NCI-H69 (cell line): Measurements from ENCODE around the gene SLC6A20.

Experiments
- DNase-seq: peaks from one replicate; lab custom pipeline; 2025; lab: John Stamatoyannopoulos, UW

Gene SLC6A20, protein sequence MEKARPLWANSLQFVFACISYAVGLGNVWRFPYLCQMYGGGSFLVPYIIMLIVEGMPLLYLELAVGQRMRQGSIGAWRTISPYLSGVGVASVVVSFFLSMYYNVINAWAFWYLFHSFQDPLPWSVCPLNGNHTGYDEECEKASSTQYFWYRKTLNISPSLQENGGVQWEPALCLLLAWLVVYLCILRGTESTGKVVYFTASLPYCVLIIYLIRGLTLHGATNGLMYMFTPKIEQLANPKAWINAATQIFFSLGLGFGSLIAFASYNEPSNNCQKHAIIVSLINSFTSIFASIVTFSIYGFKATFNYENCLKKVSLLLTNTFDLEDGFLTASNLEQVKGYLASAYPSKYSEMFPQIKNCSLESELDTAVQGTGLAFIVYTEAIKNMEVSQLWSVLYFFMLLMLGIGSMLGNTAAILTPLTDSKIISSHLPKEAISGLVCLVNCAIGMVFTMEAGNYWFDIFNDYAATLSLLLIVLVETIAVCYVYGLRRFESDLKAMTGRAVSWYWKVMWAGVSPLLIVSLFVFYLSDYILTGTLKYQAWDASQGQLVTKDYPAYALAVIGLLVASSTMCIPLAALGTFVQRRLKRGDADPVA

DNA sequence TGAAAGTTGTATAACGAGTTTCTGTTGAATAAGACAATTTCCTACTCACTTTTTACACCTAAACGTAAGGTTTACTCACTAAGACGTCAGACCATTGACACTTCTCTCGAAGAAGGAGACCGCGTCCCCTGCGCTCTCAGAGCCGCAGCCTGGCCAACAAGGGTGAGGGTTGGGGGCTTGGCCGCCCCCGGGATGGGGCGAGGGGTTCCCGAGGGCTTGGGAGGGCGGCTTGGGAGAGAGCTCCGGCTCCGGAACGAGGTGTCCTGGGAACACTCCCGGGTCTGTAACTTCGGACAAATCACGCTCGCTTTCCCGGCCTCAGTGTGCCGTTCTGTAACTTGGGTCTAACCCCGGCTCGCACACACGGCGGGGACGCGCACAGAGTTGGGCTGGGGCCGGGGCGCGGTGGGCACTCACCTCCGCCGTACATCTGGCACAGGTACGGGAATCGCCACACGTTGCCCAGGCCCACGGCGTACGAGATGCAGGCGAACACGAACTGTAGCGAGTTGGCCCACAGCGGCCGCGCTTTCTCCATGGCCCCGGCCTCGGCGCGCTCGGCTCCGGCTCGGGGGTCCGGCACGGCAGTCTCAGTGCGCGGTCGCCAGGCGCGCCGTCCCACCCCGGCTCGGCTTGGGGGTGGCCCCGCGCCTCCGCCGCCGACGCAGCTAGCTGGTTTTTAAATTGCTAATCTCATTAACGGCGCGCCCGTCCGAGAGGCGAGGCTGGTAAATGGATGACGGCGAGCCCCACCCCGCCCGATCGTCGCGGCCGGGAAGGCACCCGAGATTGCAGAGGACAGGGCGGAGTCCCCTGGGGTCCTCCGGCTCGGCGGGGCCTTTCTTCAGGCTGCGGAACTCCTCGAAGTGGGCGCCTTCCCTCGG is at the start of gene SLC6A20:
SLC6A20 (minus strand) TSS at position 655 of the 884 bp plus-strand sequence; CDS start at position 538, 117 bp downstream.
- DNase-seq = peak; percentile 37

DNA sequence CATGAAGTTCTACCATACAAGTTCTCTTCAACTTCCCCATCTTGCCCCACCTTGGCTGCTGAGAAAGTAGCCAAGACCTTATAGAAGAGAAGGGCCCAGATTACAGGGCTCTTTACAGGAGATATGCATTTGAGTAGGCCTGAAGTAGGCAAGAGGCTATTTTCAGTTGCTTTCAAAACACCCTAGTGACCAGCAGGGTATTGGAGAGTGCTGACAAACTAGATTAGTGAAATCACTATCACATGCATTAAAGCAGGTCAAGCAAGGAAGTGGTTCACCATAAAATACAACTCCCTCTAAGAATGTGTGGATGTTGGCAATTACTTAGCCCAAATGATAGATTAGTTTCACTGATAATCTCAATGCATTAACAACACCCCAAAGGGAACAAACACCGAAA is 48.3 kb upstream of the SLC6A20 start:
- DNase-seq = no peak

DNA sequence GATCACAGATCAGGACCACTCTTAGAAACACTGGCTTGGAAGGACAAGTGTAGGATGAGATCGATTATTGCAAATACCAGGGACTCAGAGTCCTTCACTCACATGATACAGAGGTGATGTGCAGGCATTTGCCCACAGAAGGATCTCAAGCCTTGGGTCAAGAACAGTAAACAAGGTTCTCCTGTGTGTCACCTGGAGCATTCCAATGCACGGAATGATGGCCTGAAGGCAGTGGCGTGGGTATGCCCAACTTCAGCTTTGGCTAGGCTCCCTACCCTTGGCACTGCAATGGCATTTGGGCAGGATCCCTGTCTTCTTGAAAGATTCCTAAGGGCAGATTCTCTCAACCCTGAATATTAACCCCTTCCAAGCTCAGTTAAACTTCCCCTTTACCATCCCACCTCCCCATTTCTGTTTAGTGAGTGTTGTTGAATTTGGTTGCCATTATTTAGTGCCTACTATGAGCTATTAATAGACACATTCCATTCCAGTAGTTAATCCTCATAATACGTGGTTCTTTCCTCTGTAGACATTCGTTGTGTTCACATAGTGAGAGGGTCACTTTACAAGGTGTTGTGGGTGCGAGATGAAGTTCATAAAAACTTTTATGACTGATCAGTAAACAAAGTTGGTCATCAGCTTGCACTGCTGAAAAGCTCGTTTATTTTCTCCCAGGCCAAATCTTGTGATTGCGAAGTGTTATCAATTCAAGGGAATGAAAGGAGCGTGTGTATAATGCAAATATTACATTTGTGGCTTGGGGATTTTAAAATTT is 46.7 kb upstream of the SLC6A20 start:
- DNase-seq = no peak

DNA sequence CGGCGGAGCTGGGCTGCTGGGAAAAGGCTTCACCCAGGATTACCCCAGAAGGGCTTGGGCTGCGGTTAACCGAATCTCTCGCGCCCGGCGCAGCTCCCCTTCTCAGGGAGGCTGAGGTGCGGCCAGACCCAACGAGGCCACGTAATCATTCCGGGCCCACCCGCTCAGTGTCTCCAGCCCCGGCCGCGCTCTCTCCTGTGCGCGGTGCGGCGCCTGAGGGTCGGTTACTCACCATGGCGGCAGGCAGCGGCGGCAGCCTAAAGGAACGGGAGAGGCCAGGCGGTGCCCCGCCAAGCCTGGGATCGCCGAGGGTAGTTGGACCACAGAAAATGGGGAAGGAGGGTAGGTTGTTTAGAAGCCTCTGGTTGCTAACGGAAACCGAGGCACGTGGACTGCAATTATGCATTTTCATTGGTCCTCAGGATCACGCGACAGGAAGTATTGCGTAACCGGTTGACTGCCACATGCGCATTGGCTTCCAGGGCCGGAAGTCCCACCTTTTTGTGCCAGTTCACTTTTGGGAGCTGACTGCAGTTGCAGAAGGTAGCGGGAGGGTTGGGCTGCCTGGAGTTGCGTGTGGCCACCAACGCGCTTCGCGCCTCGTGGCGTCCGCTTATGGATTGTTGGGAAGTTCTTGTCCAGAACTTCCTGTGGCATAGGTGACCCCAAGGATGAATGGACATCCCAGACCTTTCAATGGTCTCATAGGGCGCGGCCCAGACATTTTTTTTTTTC is 45.6 kb upstream of the SLC6A20 start, which contains the start of gene LZTFL1:
LZTFL1 (minus strand) TSS at position 363 of the 735 bp plus-strand sequence; CDS start at position 235, 128 bp downstream.
- peak; percentile 94 for DNase-seq

DNA sequence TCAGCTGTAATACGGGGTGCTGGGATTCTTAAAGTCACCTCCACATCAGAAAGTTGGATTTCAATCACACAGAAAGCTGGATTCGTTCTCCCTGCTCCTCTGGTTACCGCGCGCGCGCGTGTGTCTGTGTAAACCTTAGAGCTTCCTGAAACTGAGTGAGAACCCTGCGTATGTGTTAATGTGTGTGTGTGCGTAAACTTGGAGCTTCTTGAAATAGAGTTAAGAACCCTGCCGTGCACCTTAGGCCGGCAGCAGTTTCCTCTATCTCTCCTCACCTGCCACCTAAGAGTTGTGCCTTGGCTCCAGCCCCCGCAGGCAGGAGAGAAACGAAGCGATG is 45.1 kb upstream of the SLC6A20 start:
- peak; percentile 4 for DNase-seq

DNA sequence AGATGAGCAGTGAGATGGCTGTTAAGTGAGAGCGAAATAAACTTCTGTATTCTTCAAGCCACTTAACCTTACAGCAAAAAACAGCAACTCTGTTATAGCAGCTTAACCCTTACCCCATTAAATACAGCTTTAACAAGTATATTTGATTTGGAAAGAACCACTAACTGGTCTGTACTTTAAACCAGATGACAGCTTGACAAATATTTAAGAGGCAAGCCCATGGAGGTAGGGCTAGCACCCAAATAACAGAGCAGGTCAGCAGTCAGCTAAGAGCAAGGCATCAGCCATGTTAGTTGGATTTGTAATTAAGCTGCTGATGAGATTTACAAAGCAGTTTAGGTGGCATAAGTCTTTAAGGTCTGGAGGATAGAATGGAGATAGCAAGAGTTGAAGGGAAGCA is 42.1 kb upstream of the SLC6A20 start:
- DNase-seq = no peak

DNA sequence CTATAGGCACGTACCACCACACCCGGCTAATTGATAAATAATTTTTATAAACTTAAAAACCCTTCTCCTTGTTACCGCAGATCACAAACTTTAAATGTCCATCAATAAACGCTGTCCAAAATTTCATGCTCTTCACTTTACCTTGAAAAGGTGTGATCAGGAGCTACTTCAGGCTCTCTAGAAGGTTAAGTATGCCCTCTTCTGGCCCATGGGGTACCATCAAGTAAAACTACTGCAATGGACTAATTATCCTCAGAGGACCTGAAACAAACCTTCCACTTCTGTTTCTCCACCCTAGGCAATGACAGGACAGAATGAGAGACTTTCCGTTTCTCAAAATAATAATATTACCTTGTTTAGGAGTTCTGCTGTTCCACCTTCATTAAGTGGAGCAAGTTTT is 36.4 kb upstream of the SLC6A20 start:
- DNase-seq = peak; percentile 47

DNA sequence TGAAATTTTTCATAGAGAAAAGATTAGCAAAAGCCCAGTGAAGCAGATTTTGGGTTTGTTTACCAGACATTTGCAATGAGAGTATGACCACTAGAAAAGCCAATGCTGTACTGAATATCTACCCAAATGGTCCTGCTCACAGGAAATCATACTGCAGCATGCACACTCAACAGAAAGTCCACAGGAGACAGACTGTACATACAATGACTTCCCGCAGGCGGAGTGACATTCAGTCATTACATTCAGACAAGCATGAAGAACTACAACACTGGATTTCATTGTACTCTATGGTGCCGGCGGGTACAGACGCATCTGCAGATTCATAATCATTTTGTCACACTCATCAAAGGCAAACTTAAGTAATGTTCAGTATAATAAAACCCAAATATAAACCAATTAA is 33.8 kb upstream of the SLC6A20 start:
- no peak for DNase-seq

DNA sequence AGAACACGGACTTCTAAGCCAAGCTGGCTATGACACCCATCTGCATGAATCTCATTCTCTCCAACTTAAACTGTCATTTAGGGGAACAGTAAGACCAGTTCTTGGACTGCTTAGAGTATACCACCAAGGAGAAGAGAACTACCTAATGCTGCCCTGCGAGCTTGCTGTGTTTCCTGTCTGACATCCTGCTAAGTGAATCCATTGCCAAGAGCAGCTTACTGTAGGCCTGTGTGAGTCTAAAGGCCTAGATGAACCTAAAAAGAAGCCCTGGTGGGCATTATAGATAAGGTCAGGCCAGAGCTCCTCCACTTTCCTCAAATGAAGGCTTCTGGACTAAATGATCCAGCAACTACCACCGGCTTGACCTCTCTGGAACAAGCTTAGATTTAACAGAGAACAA is 30.6 kb upstream of the SLC6A20 start:
- DNase-seq = no peak

DNA sequence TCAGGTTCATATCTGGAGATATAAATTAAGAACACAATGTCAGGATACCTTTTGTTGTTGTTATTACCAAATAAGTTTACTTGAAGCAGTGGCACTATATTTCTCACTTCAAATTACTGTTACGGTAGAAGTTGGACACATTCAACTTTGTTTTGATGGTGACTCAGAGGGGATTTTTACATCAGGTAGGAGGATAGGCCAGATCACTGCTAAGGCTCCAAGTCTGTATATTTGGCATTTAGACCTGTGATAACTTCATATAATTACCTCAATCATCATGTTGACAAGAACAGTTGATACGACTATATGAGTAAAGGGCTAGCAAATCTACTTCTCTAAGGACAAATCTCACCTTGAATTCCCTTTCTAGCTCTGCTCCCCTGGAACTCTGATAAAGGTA is 30.0 kb upstream of the SLC6A20 start:
- DNase-seq = no peak

DNA sequence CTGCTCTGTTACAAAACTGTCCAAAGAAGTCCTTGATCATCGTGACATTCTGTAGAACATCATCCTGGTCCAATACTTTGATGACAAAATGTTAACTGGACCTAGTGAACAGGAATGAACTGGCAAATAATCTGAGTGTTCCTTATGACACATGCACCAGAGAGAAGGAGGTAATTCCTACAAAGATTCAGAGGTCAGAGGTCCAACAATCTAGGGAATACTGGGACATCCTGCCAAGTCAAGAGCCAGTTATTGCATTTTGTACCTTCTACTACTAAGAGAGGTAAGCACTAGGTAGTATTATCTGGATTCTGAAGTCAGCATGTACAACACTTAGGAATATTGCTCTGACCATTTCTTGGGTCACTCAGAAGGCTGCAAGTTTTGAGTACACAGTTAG is 24.8 kb upstream of the SLC6A20 start:
- no peak for DNase-seq

DNA sequence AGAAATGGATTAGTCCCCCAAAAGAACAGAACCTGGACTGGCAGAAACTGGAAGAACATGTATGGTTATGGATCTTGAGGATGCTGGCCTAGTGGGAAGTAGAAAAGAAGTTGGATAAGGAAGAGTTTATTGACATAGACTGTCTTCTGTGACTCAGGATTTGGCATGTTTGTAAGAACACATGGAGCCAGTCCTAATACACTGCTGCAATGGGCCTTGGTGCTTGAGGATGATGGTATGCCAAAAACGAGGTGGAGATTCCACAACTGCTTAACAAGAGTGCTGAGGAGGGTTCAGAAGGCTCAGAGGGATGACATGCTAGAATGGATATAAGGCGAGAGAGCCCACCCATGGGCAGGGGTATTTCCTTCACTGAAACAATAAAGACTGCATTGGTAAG is 23.2 kb upstream of the SLC6A20 start:
- DNase-seq = no peak

DNA sequence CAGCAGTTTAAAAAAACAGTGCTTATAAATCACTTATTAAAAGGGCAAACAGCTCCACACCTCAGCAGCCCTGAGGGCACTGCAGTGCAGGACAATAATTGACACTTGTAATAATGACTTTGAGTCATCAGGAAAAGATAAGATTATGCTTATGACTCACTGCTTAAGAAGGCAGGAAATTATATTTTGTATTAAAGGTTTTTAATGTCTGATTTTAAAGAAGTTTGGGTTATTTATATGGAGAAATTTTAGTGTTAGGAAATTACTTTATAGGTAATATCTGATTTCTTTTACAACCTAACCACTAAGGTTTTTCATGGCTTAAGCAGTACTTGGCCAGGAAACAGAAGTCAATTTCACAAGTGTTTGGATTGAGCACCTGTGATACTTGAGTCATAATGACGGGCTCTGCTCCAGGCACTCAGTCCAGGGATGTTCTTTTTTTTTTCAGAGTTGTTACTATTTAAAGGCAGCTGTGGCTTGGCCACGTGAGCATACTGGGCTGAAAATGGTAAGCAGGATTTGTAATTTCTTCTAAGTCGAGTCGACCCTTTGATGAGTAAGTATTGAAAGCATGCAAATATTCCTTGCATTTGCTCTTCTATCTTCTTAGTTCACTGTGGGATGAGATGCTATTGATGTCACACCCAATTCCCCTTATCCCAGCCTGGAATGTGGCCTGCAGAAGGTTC is 21.6 kb upstream of the SLC6A20 start:
- DNase-seq = peak; percentile 48

DNA sequence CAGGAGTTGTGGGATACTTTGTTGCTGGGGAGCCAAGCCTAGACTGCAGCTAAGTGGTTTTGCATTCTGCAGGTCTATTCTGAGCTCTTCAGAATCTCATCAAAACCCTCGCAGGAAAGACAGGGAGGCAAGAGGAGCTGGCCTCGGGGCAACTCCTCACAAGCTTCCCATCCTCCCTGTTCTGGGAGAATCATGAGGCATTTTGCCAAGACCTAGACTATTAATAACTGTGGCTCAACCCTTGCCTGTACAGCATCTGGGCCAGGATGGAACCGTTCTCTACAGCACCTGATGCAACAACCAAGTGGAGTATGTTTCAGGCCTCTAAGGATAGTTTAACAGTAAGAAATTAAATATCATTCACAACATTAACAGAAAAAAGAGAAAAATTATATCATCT is 20.2 kb upstream of the SLC6A20 start:
- DNase-seq = peak; percentile 18

DNA sequence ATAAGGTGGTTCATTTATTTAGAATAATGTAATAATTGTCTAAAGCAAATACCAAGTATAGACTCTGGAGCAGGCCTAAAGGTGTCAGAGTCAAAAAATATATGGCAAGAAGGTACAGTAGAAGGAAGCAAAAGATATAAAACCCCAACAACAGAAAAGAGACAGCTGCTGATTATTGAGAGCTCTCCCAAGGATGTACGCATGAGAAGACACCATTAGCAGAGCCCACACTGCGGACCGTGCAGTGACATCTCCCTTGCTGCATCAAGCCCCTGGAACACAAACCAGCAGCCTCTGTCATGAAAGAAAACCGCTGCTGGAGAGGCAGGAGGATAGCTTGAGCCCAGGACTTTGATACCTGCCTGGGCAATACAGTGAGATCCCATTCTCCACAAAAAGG is 18.0 kb upstream of the SLC6A20 start:
- DNase-seq = no peak

DNA sequence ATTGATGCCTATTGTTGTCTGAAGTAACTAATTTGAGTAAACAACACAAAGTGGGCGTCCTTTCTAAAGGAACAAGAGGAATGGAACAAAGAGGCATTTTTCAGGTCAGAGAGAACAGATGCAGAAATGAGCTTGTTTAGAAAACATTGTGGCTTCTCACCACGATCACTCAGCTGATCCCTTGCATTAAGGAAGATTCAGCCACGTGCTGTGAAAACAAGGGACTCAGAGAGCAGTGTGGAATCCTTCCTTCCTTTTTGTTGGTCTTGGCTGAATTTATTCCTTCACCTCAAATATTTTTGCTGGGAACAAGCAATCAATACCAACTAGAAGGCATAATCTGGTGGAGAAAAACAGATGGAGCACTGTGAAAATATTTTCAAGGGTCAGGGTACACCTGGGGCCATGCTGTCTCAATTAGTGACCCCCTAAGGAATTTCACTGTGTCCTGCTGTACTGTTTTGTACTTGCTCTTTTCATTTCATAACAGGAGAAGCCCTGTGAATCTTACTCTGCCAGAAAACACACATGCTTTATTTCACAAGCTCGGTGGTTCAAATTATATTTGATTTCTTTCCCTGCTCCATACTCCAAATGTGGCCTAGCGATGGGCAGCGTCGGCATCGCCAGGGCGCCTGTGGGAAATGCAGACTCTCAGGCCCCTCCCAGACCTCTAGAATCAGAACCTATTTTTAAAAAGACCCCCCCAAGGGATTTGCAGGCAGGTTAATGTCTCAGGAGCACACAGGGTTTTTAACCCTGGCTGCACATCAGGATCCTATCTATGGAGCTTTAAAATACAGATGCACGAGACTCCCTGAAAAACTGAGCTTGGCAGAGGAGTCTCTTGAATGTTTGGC is 11.6 kb upstream of the SLC6A20 start:
- peak; percentile 68 for DNase-seq

DNA sequence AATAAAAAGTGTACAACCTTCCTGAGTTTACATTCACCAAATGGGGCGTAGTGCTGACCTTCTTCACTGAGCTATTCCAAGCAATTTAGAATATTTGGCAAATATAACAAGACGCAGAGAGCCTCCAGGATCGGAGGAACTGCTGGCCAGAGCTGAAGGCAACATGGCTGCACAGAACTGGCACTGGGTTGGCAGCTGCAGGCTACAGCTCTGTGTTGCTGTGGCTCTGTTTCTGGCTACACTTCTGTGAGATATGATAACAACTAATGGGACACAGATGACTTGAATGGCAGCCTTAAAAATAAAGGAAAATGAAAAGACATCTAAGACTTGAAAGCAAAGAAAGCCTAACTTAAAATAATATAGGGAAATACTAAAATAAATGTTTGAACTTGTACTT is 10.8 kb upstream of the SLC6A20 start:
- DNase-seq = peak; percentile 24

DNA sequence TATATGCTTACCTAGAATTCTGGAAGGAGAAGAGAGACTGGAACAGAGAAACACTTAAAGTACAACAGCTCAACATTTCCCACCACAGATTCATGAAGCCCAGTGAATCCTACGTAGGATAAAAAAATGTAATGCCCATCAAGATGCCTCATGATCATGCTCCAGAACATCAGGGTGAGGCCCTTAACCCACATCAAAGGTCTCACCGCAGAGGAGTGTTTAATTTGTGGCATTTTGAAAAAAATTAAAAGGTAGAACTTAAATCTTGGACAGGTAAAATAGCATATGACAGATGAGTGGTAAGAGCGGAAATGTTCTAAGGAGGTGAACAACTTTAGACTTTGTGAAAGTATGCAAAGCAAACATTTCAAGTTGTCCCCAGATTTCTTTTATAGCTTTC is 9.7 kb upstream of the SLC6A20 start:
- no peak for DNase-seq

DNA sequence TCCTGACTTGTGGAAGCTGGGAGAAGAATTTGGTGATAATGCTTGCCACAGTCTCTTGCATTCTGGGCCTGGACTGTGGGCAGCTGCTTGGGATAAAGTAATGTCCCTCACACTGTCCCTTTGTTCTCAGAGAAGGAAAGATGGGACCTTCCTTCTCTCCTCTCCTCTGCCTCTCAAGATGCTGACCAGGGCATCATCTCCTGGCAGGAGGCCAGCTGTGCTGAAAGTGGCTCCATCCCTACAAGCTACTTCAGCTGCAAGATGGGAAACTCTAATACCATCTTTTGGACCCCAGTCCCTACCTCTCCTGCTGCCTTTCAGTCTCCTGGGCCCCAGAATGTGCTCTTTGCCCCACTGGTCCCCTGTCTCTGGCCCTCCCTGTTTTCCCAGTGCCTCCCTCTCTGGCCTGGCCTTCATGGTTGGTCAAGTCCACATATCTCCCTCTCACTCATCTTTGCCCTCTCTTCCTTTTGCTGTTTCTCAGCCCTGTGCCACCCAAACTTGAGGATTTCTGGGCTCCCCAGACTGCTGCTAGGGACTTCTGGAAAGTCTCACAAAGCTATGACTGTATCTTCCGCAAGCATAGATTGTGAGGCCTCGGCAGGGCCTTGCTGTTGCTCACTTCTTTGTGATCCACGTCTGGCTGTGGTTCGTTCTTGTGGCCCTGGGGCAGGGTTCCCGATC is 7.1 kb upstream of the SLC6A20 start:
- DNase-seq = no peak
